C4-2B (cell line): Measurements from ENCODE around the gene SPRED2.

ENCODE experiments used
- H3K27ac ChIP-seq: fragments of 450-650 bp; 2 replicates; pipeline ENCODE4 v1.5.1; 2017
- ZFX ChIP-seq: fragments of 450-650 bp; IDR thresholded peaks from 2 replicates; pipeline ENCODE4 v1.6.1; 2017
- TF ChIP-seq, protein P1 (sequence below): fragments of 450-650 bp; conservative IDR thresholded peaks from 2 replicates; pipeline ENCODE4 v1.5.1; 2017; ENCODE audit warnings: mild to moderate bottlenecking

SPRED2 gene

DNA sequence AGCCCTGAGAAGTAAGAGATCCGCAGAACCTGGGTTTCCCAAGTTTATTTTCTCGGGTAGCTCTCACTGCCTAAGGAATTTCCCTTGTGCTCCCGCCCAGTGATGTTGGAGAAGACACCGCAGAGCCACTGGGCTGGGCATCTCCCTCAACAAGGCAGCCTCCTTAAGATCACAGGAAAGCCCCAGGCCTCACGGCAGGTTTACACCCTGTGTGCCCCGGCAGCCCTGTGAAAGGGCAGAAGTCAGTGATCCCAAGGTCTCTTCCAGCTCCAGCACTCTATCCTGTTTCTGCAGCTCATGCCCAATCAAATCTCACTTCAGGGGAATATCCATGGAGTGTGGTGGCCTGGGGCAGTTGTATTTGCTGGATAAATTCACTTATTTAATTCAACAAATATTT is 138.3 kb downstream of the SPRED2 start:
- TF ChIP-seq, protein P1, sequence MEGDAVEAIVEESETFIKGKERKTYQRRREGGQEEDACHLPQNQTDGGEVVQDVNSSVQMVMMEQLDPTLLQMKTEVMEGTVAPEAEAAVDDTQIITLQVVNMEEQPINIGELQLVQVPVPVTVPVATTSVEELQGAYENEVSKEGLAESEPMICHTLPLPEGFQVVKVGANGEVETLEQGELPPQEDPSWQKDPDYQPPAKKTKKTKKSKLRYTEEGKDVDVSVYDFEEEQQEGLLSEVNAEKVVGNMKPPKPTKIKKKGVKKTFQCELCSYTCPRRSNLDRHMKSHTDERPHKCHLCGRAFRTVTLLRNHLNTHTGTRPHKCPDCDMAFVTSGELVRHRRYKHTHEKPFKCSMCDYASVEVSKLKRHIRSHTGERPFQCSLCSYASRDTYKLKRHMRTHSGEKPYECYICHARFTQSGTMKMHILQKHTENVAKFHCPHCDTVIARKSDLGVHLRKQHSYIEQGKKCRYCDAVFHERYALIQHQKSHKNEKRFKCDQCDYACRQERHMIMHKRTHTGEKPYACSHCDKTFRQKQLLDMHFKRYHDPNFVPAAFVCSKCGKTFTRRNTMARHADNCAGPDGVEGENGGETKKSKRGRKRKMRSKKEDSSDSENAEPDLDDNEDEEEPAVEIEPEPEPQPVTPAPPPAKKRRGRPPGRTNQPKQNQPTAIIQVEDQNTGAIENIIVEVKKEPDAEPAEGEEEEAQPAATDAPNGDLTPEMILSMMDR, result no peak
- no peak for TF ChIP-seq ZFX
- H3K27ac ChIP-seq, result no peak overlapping the region

DNA sequence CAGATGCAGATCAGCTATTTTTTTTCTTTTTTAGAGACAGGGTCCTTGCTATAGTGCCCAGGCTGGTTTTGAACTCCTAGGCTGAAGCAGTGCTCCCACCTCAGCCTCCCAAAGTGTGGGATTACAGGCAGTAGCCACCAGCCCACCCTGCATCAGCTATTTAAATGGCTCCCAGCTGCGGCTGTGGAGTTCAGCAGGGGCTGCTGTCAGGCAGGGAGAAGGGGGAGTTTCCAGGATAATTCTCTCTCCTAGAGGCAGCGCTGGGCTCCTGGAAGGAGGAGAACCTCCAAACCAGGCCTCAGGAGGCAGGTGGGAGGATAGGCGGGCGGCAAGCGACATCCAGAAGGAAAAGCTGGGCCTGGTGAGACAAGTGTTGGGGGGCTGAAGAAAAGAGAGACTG is 139.0 kb downstream of the SPRED2 start:
- no peak for TF ChIP-seq ZFX
- TF ChIP-seq, protein P1, result no peak
- no peak overlapping the region for H3K27ac ChIP-seq

DNA sequence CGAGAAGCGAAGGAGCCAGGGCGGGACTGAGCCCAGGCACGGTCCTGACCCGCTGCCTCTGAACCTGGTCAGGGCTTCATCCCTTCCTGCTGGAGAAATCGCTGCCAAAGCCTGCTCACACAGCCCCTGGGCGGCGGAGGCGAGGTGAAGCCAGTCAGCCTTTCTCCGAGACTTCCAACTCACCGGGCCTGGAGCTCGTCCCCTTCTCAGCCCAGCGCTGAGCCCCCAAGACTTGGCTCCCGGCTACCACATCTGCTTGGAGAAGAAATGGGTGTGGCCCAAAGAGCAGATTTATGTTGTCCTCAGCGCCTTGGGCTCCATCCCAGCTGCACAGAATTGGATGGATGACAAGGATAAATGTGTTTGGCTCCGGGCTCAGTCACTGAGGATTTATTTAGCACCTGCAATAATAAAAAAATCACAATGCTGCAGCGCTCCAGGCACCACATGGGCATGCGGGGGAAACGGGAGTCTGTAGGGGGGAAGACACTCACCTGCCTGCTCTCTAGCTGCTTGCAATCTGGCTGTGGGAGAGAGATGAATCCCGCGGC is 139.9 kb downstream of the SPRED2 start:
- TF ChIP-seq ZFX, result no peak
- no peak overlapping the region for H3K27ac ChIP-seq

DNA sequence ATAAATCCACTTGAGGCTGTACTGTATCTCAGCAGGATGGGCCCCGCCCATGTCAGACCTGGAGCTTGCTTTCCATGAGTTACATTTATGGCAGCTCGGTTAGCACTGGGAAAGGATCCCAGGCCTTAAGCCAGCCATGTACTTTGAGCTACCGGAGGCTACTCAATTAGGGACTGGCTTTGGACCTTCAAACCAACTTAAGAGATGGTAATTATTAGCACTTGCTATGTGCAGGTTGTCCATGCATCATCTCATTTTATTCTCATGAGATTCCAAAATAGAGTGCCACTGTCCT is 140.3 kb downstream of the SPRED2 start:
- H3K27ac ChIP-seq, result no peak overlapping the region
- no peak for TF ChIP-seq ZFX
- TF ChIP-seq, protein P1, result no peak

DNA sequence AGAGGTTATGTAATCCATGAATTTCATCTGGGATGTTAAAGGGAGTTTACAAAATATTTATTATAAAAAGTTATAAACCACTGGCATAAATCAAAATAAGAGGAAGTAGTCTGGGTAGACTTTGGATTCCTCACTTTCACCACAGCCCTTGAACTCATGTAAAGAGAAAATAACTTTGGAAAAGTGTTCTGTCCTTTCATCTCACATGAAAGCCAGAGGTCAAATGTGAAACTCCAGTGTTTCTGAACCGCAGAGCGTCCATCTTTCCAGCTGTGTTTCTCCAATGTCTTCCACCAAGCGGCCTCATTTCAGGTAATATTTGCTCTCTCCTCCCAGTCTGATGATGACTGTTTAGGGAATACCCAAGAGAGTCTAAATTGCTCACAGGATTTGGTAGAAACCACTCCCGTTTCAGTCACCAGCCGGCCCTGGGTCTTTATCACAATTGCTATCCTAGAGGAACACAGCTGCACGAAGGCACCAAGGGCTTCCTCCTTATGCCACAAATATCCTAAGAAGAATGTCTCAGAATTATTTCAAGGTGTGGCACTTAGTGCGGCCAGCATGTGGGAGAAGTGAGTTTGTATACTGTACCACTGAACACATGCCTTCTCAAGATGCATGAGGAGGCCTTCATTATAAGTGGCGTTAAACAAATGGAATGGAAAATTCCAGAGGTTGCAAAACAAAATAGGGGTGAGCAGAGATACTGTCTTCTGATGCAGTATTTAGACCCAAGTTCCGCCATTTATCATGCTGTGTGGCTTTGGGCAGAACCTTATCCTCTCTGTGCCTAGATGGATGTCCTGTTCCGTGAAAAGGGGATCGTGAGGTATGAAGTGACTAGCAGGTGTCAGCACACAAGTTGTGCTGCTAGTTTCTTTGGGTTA is 140.9 kb downstream of the SPRED2 start:
- TF ChIP-seq ZFX, result no peak
- TF ChIP-seq, protein P1, result no peak
- H3K27ac ChIP-seq, result no peak overlapping the region

DNA sequence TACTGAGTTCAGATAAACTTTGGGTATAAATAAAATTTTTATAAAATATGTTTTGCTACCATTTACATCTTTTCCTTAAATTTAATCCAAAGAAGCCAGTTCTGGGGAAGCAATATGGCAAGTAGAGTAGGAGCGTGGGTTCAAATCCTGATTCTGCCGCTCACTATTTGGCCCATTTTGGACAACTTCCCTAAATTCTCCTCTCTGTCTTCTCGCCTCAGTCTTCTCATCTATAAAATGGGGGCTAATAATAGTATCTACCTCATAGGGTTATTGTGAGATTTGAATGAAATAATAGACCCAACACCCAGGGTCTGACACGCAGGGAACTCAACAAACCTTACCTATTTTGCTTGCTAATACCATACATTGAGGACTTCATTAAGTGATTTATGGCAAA is 145.0 kb downstream of the SPRED2 start:
- no peak for TF ChIP-seq ZFX
- TF ChIP-seq, protein P1, result no peak
- H3K27ac ChIP-seq, result no peak overlapping the region

DNA sequence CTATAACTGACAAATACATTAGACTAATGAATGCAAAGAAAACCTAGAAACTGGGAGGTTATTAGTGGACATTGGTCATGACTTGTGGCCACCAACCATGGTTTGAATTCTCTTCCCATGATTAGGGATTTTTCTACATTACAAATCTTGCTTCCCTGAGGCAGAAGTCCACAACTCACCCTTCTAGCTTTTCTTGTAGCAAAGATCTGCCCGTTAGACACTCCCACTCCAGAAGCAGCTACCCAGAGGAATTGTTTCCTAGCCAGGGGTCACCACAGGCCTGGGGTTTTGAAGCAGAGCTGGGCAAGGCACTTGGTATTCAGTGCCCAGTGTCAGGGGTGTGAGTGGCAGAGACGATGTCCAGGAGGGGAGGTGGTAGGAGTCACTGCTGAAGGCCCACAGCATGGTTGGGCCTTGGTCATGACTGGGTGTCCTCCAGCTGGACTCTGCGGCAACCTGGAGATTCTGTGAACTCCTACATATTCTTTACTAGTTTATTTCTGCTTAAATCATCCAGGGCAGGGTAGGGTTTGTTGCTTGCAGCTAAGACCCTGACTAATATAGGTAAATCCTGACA is 149.8 kb downstream of the SPRED2 start:
- TF ChIP-seq ZFX, result no peak
- TF ChIP-seq, protein P1, result no peak
- no peak overlapping the region for H3K27ac ChIP-seq
